HepG2 (cell line): ENCODE results near the gene PPP1R13B. TPM values are rescaled to one million over a fixed set of nuclear protein-coding genes. Genes with fewer than 3 reads are reported as not detected.

Source experiments
- AGO1 ChIP-seq: fragments of 200-400 bp; formaldehyde crosslinking; IDR thresholded peaks from 2 replicates; pipeline ENCODE4 v1.6.1; 2017; ENCODE audit warnings: mild to moderate bottlenecking, low read depth, low read length, moderate library complexity; ENCODE audit not compliant: poor library complexity, severe bottlenecking
- DPF2 ChIP-seq: sonication (generic); formaldehyde crosslinking; IDR thresholded peaks from 2 replicates; pipeline ENCODE4 v1.4.0; 2020; ENCODE audit warnings: mild to moderate bottlenecking, low read depth, missing genetic modification reagents, borderline replicate concordance
- GABPB1 ChIP-seq: IDR thresholded peaks from 2 replicates; pipeline ENCODE4 v1.6.1; 2016; ENCODE audit warnings: mild to moderate bottlenecking, missing genetic modification reagents, moderate library complexity, missing compliant biosample characterization
- GATAD1 ChIP-seq: IDR thresholded peaks from 2 replicates; pipeline ENCODE4 v1.6.1; 2016; ENCODE audit warnings: missing genetic modification reagents, missing compliant biosample characterization
- GLMP ChIP-seq: sonication (generic); formaldehyde crosslinking; IDR thresholded peaks from 2 replicates; pipeline ENCODE4 v1.9.0; 2021; ENCODE audit warnings: missing genetic modification reagents, mild to moderate bottlenecking, borderline replicate concordance
- HMGXB3 ChIP-seq: sonication (generic); formaldehyde crosslinking; IDR thresholded peaks from 2 replicates; pipeline ENCODE4 v1.4.0; 2020; ENCODE audit warnings: missing genetic modification reagents, borderline replicate concordance
- MTA3 ChIP-seq: sonication (generic); formaldehyde crosslinking; IDR thresholded peaks from 2 replicates; pipeline ENCODE4 v1.4.0; 2020; ENCODE audit warnings: missing genetic modification reagents
- SALL1 ChIP-seq: sonication (generic); formaldehyde crosslinking; IDR thresholded peaks from 2 replicates; pipeline ENCODE4 v1.8.0; 2022; ENCODE audit warnings: mild to moderate bottlenecking, missing genetic modification reagents
- ZBTB38 ChIP-seq: sonication (generic); formaldehyde crosslinking; IDR thresholded peaks from 2 replicates; pipeline ENCODE4 v1.5.1; 2020; ENCODE audit warnings: mild to moderate bottlenecking, missing genetic modification reagents
- ZFP91 ChIP-seq: sonication (generic); formaldehyde crosslinking; IDR thresholded peaks from 2 replicates; pipeline ENCODE4 v1.9.0; 2022; ENCODE audit warnings: missing genetic modification reagents, mild to moderate bottlenecking, borderline replicate concordance
- ZFY ChIP-seq: sonication (generic); formaldehyde crosslinking; IDR thresholded peaks from 2 replicates; pipeline ENCODE4 v1.4.0; 2020; ENCODE audit warnings: missing genetic modification reagents
- ZNF768 ChIP-seq: sonication (generic); formaldehyde crosslinking; IDR thresholded peaks from 2 replicates; pipeline ENCODE4 v1.4.0; 2020; ENCODE audit warnings: missing genetic modification reagents
- ZNF841 ChIP-seq: sonication (generic); formaldehyde crosslinking; IDR thresholded peaks from 2 replicates; pipeline ENCODE4 v1.8.1; 2023; ENCODE audit warnings: missing genetic modification reagents, borderline replicate concordance
- polyA plus RNA-seq, 8 experiments: library from polyadenylated mRNA; depleted of rRNA in 3 of 8; stranded (reverse) in 7 of 8; unstranded in 1 of 8; fragments of >200 nt; fragmentation: Illumina TruSeq in 4 of 8; extraction: Trizol in 4 of 8; gene quantifications; 2 replicates each; pipeline versions ENCODE4 v1.2.1 to v1.2.3, GENCODE V29; 2011 to 2016; ENCODE audit warnings: low read depth in 4 of 8, missing spikeins in 1 of 8, mixed read lengths in 1 of 8; ENCODE audit not compliant: insufficient read depth in 1 of 8
- total RNA-seq, 5 experiments: library from RNA; depleted of rRNA; stranded (reverse); fragments of >200 nt; fragmentation: Illumina TruSeq; extraction: Trizol; gene quantifications; 2 replicates each; pipeline ENCODE4 v1.2.3, GENCODE V29; 2016; ENCODE audit warnings: low read depth in 1 of 5

The PPP1R13B gene
- total and polyA plus RNA-seq, 2 of the 13 experiments (the other 11 are each of a cell fraction or from before 2014, with no cell fraction given) = 4.6 to 9.4 TPM

DNA sequence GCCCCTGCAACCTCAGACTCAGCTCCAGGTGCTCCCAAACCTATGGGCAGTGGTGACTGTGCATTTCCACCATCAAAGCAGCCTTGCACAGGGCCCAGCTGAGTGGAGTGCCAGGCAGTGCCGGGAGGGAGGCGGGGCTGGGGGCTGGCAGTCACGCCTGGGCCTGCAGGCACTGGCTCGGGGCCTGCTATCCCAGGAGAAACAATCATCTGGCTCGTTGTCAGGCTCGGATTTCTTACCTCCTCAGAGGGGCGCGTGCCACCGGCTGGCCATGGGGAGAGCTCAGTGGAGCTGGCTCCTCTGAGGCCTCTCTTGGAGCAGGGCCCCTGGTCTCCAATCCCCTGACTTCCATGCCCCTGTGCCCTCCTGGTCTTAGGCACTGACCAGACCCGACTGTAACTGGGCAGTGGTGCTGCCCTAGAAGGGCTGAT lies 20.2 kb upstream of the PPP1R13B start (continued):
- TF ChIP-seq GLMP (CRISPR knock-in tag) = no peak
- no peak for TF ChIP-seq DPF2
- TF ChIP-seq MTA3 (CRISPR knock-in tag) = no peak
- TF ChIP-seq GATAD1 (CRISPR knock-in tag) = no peak
- TF ChIP-seq ZNF768 (CRISPR knock-in tag) = 0 out of 2 replicates have a peak, but pooled peaks have one; percentile 34
- TF ChIP-seq ZNF841 (CRISPR knock-in tag) = no peak
- TF ChIP-seq GABPB1 = 0 out of 2 replicates have a peak, but pooled peaks have one; percentile 28
- peak; percentile 80 for TF ChIP-seq AGO1
- TF ChIP-seq ZBTB38 (CRISPR knock-in tag) = 0 out of 2 replicates have a peak, but pooled peaks have one; percentile 54
- peak; percentile 59 for TF ChIP-seq ZFY (CRISPR knock-in tag)
- TF ChIP-seq HMGXB3 = no peak
- no peak for TF ChIP-seq ZFP91 (CRISPR knock-in tag)
- no peak for TF ChIP-seq SALL1
